G401 (cell line): ENCODE measurements around the gene NHSL2. TPM values are rescaled to one million over a fixed set of nuclear protein-coding genes. Genes with fewer than 3 reads are reported as not detected.

Experiments used
- DNase-seq: peaks from one replicate; pipeline ENCODE4 v3.0.0-alpha.2; 2015; ENCODE audit warnings: low spot score
- in situ Hi-C: cut with HindIII; loops from 2 replicates; pipeline ENCODE4 v1.10.0; 2016; ENCODE audit warnings: low sequenced_read_pairs, mixed read lengths
- total RNA-seq: library from RNA; depleted of rRNA; stranded (reverse); fragments of >200 nt; shearing (Covaris generic); gene quantifications from 2 replicates; pipeline ENCODE4 v1.2.3, GENCODE V29; 2014

Gene NHSL2
- total RNA-seq, 1 experiment from 2014 or later, result 0.61 TPM

GRCh38 chrX:72029483-72030411 is 119.1 kb downstream of the NHSL2 start:
- in situ Hi-C loops, result no loop called here

GRCh38 chrX:72030431-72030830 is 119.8 kb downstream of the NHSL2 start:
- DNase-seq, result no peak
- in situ Hi-C loops, result no loop called here

More at GRCh38 chrX:72029483-72030411, 119.1 kb downstream of the NHSL2 start:
- DNase-seq, result no peak

- no peak for DNase-seq
- in situ Hi-C loops, result no loop called here
Measured at GRCh38 chrX:72031118-72031517, 120.5 kb downstream of the NHSL2 start.

- DNase-seq, result no peak
- in situ Hi-C loops, result no loop called here
Measured at GRCh38 chrX:72031634-72032033, 121.0 kb downstream of the NHSL2 start.

GRCh38 chrX:72037601-72038000 is 127.0 kb downstream of the NHSL2 start:
- DNase-seq, result no peak
- in situ Hi-C loops, result no loop called here

GRCh38 chrX:72038016-72038415 is 127.4 kb downstream of the NHSL2 start:
- DNase-seq, result no peak
- in situ Hi-C loops, result no loop called here

GRCh38 chrX:72038868-72039267 is 128.2 kb downstream of the NHSL2 start:
- DNase-seq, result no peak
- in situ Hi-C loops, result no loop called here

GRCh38 chrX:72040506-72040905 is 129.9 kb downstream of the NHSL2 start:
- in situ Hi-C loops, result no loop called here
- DNase-seq, result no peak

GRCh38 chrX:72041176-72041575 is 130.5 kb downstream of the NHSL2 start:
- DNase-seq, result no peak
- in situ Hi-C loops, result no loop called here

- in situ Hi-C loops, result no loop called here
- DNase-seq, result no peak
Measured at GRCh38 chrX:72041871-72042851, 131.5 kb downstream of the NHSL2 start.

- in situ Hi-C loops, result no loop called here
Measured at GRCh38 chrX:72042852-72043248, 132.2 kb downstream of the NHSL2 start.

GRCh38 chrX:72043636-72044035 is 133.0 kb downstream of the NHSL2 start:
- in situ Hi-C loops, result no loop called here
- no peak for DNase-seq

More at GRCh38 chrX:72042852-72043248, 132.2 kb downstream of the NHSL2 start:
- no peak for DNase-seq

GRCh38 chrX:72045141-72045540 is 134.5 kb downstream of the NHSL2 start:
- in situ Hi-C loops, result no loop called here

GRCh38 chrX:72045552-72046277 is 135.1 kb downstream of the NHSL2 start:
- in situ Hi-C loops, result no loop called here
- DNase-seq, result peak; percentile 74

More at GRCh38 chrX:72045141-72045540, 134.5 kb downstream of the NHSL2 start:
- no peak for DNase-seq

- DNase-seq, result peak; percentile 56
- in situ Hi-C loops, result no loop called here
Measured at GRCh38 chrX:72046447-72046846, 135.8 kb downstream of the NHSL2 start.

- DNase-seq, result no peak
- in situ Hi-C loops, result no loop called here
Measured at GRCh38 chrX:72048510-72049455, 138.1 kb downstream of the NHSL2 start.

GRCh38 chrX:72050011-72050410 is 139.4 kb downstream of the NHSL2 start:
- in situ Hi-C loops, result no loop called here

GRCh38 chrX:72051589-72051988 is 140.9 kb downstream of the NHSL2 start:
- in situ Hi-C loops, result no loop called here

More at GRCh38 chrX:72050011-72050410, 139.4 kb downstream of the NHSL2 start:
- peak; percentile 66 for DNase-seq

More at GRCh38 chrX:72051589-72051988, 140.9 kb downstream of the NHSL2 start:
- no peak for DNase-seq
